SK-N-SH (cell line): Measurements from ENCODE around the gene BNC2. TPM values are rescaled to one million over a fixed set of nuclear protein-coding genes. Genes with fewer than 3 reads are reported as not detected.

Source experiments
- CTCF ChIA-PET: fragments of 300-600, 350-600 bp; formaldehyde crosslinking; extraction: SDS; loops from one replicate; lab custom pipeline; 2021; lab: Yijun Ruan, JAX
- POLR2A ChIA-PET: fragments of 350-600 bp; sonication (Branson Sonifier 250); formaldehyde crosslinking; extraction: SDS; loops from one replicate; lab custom pipeline; 2020; ENCODE audit warnings: antibody characterized with exemption, inconsistent platforms; lab: Yijun Ruan, JAX
- DNase-seq: peaks from one replicate; pipeline ENCODE4 v3.0.0; 2012
- H2AFZ ChIP-seq: fragments of 200-600 bp; sonication (generic); 2 replicates; pipeline ENCODE4 v1.8.1; 2016; ENCODE audit warnings: antibody characterized with exemption, mild to moderate bottlenecking, low read depth
- H3F3A ChIP-seq: fragments of 200-600 bp; sonication (generic); replicated peaks from 2 replicates; pipeline ENCODE3; 2016; ENCODE audit warnings: antibody characterized with exemption, mild to moderate bottlenecking; ENCODE audit not compliant: insufficient read depth
- H3K27ac ChIP-seq, 2 experiments: fragments of 200-500 bp in 1 of 2; fragments of 200-600 bp in 1 of 2; sonication (Bioruptor generic) in 1 of 2; sonication (generic), shearing (Covaris generic) in 1 of 2; 2 replicates each; pipeline versions ENCODE4 v1.5.1 to v1.6.1; 2014 to 2016; ENCODE audit warnings: low read depth in 2 of 2, inconsistent platforms in 1 of 2, low read length in 1 of 2, mild to moderate bottlenecking in 1 of 2, mixed read lengths in 1 of 2
- H3K27me3 ChIP-seq: fragments of 200-600 bp; sonication (generic), shearing (Covaris generic); 2 replicates; pipeline ENCODE4 v1.6.1; 2016; ENCODE audit warnings: mixed run types; ENCODE audit not compliant: insufficient read depth
- H3K36me3 ChIP-seq, 2 experiments: fragments of 200-500 bp in 1 of 2; fragments of 200-600 bp in 1 of 2; sonication (Bioruptor generic) in 1 of 2; sonication (generic) in 1 of 2; replicated peaks in 1 of 2; 2 replicates each; pipeline versions ENCODE3 to v1.5.1; 2014 to 2016; ENCODE audit warnings: low read length in 1 of 2, mild to moderate bottlenecking in 1 of 2; ENCODE audit not compliant: insufficient read depth in 2 of 2, control insufficient read depth in 1 of 2
- H3K4me1 ChIP-seq, 2 experiments: fragments of 200-500 bp in 1 of 2; fragments of 200-600 bp in 1 of 2; sonication (Bioruptor generic) in 1 of 2; sonication (generic), shearing (Covaris generic) in 1 of 2; 2 replicates each; pipeline versions ENCODE4 v1.5.1 to v1.6.1; 2014 to 2016; ENCODE audit warnings: low read depth in 1 of 2, low read length in 1 of 2, mixed run types in 1 of 2; ENCODE audit not compliant: insufficient read depth in 2 of 2, control insufficient read depth in 1 of 2
- H3K4me2 ChIP-seq: fragments of 200-600 bp; sonication (generic), shearing (Covaris generic); 2 replicates; pipeline ENCODE4 v1.6.1; 2017; ENCODE audit warnings: mixed run types
- H3K4me3 ChIP-seq, 2 experiments: fragments of 200-500 bp in 1 of 2; fragments of 200-600 bp in 1 of 2; sonication (Bioruptor generic) in 1 of 2; sonication (generic), shearing (Covaris generic) in 1 of 2; 2 replicates each; pipeline versions ENCODE4 v1.5.1 to v1.8.1; 2014 to 2016; ENCODE audit warnings: low read depth in 2 of 2, inconsistent platforms in 1 of 2, low read length in 1 of 2, mild to moderate bottlenecking in 1 of 2, mixed read lengths in 1 of 2, moderate library complexity in 1 of 2
- H3K79me2 ChIP-seq: fragments of 200-600 bp; sonication (generic); 2 replicates; pipeline ENCODE4 v1.8.1; 2017; ENCODE audit warnings: mild to moderate bottlenecking; ENCODE audit not compliant: insufficient read depth
- H3K9ac ChIP-seq: fragments of 200-600 bp; sonication (generic); 2 replicates; pipeline ENCODE4 v1.6.1; 2017; ENCODE audit warnings: mixed run types
- H3K9me2 ChIP-seq: fragments of 200-600 bp; sonication (generic); 2 replicates; pipeline ENCODE4 v1.6.1; 2017; ENCODE audit warnings: mixed run types
- H3K9me3 ChIP-seq: fragments of 200-600 bp; sonication (generic); 2 replicates; pipeline ENCODE4 v1.6.1; 2017; ENCODE audit warnings: mixed run types, mild to moderate bottlenecking, moderate library complexity
- H4K20me1 ChIP-seq: fragments of 200-600 bp; sonication (generic); 2 replicates; pipeline ENCODE4 v1.6.1; 2017; ENCODE audit warnings: mild to moderate bottlenecking, mixed run types; ENCODE audit not compliant: insufficient read depth
- ELF1 ChIP-seq: IDR thresholded peaks from 2 replicates; pipeline ENCODE4 v1.4.0; 2012
- FOSL2 ChIP-seq: IDR thresholded peaks from 2 replicates; pipeline ENCODE4 v1.4.0; 2012; ENCODE audit warnings: low read depth, mild to moderate bottlenecking, moderate library complexity, borderline replicate concordance
- FOXJ3 ChIP-seq: sonication (generic); formaldehyde crosslinking; IDR thresholded peaks from 2 replicates; pipeline ENCODE4 v1.5.1; 2020; ENCODE audit warnings: mild to moderate bottlenecking, missing genetic modification reagents
- GABPA ChIP-seq: IDR thresholded peaks from 2 replicates; pipeline ENCODE4 v1.4.0; 2012; ENCODE audit warnings: low read depth, mild to moderate bottlenecking
- IRF3 ChIP-seq: fragments of 150-350 bp; IDR thresholded peaks from 2 replicates; pipeline ENCODE4 v1.6.1; 2016; ENCODE audit warnings: mild to moderate bottlenecking, low read depth, low read length
- JUND ChIP-seq: IDR thresholded peaks from 2 replicates; pipeline ENCODE4 v1.4.0; 2012
- MAX ChIP-seq: IDR thresholded peaks from 2 replicates; pipeline ENCODE4 v1.4.0; 2012; ENCODE audit warnings: low read depth
- MXI1 ChIP-seq: IDR thresholded peaks from 2 replicates; pipeline ENCODE4 v1.6.1; 2012; ENCODE audit warnings: mild to moderate bottlenecking, low read depth, low read length, improper control_type of control experiment
- NFIC ChIP-seq: IDR thresholded peaks from 2 replicates; pipeline ENCODE4 v1.4.0; 2012; ENCODE audit warnings: borderline replicate concordance
- NRF1 ChIP-seq: IDR thresholded peaks from 2 replicates; pipeline ENCODE4 v1.6.1; 2012; ENCODE audit warnings: low read depth, mild to moderate bottlenecking, low read length
- PBX3 ChIP-seq: IDR thresholded peaks from 2 replicates; pipeline ENCODE4; 2012
- POLR2AphosphoS5 ChIP-seq: IDR thresholded peaks from 2 replicates; pipeline ENCODE4 v1.6.1; 2012; ENCODE audit warnings: low read depth, low read length
- RAD21 ChIP-seq: IDR thresholded peaks from 2 replicates; pipeline ENCODE4 v1.6.1; 2012; ENCODE audit warnings: mild to moderate bottlenecking, low read length
- REST ChIP-seq: IDR thresholded peaks from 2 replicates; pipeline ENCODE4 v1.6.1; 2012; ENCODE audit warnings: mild to moderate bottlenecking, low read depth, low read length, moderate library complexity
- RFX5 ChIP-seq: IDR thresholded peaks from 2 replicates; pipeline ENCODE4 v1.6.1; 2012; ENCODE audit warnings: mild to moderate bottlenecking, improper control_type of control experiment, low read length
- RXRA ChIP-seq: IDR thresholded peaks from 2 replicates; pipeline ENCODE4 v1.4.0; 2012; ENCODE audit warnings: low read depth, mild to moderate bottlenecking, borderline replicate concordance
- SIN3A ChIP-seq: IDR thresholded peaks from 2 replicates; pipeline ENCODE4 v1.6.1; 2012; ENCODE audit warnings: low read depth, mild to moderate bottlenecking, low read length, moderate library complexity, borderline replicate concordance
- SMC3 ChIP-seq: IDR thresholded peaks from 2 replicates; pipeline ENCODE4 v1.6.1; 2012; ENCODE audit warnings: low read depth, low read length, improper control_type of control experiment
- TCF12 ChIP-seq: IDR thresholded peaks from 2 replicates; pipeline ENCODE4 v1.4.0; 2012
- TEAD4 ChIP-seq: IDR thresholded peaks from 2 replicates; pipeline ENCODE4 v1.4.0; 2012; ENCODE audit warnings: mild to moderate bottlenecking, borderline replicate concordance; ENCODE audit not compliant: insufficient read depth
- USF2 ChIP-seq: fragments of 150-350 bp; IDR thresholded peaks from 2 replicates; pipeline ENCODE4 v1.6.1; 2017; ENCODE audit warnings: antibody characterized with exemption, low read length, low read depth, borderline replicate concordance
- WGBS: methylation state at CpG from one replicate; pipeline ENCODE4 v1.1.6; 2017; ENCODE audit warnings: low lambda C conversion rate; 5-methylcytosine and 5-hydroxymethylcytosine counted together
- polyA plus RNA-seq, 3 experiments: library from polyadenylated mRNA; depleted of rRNA; stranded (reverse); fragments of >200 nt; gene quantifications; 2 replicates each; pipeline ENCODE4 v1.2.3, GENCODE V29; 2012

BNC2 gene
- polyA plus RNA-seq, 1 of the 3 experiments (the other 2 are of a cell fraction): 8.8 TPM

- Histone ChIP-seq H3K79me2 (peaks cover 36% of the 10 kb centered on the region), H3K4me2 (peak overlapping the region; percentile 98), H4K20me1 (no peaks in the 10 kb centered on the region)
- TF ChIP-seq TEAD4 (no peak), MAX (peak; percentile 54; the same call in 1 of the 2 replicates), ELF1 (no peak), SMC3 (no peak), JUND (peak; percentile 19; the same call in 1 of the 2 replicates), RXRA (no peak), TCF12 (peak; percentile 60; the same call in 1 of the 2 replicates), PBX3 (peak; percentile 38), FOSL2 (peak; percentile 39; the same call in 1 of the 2 replicates), MXI1 (peak; percentile 34; the same call in 1 of the 2 replicates), REST (0 out of 2 replicates have a peak, but pooled peaks have one; percentile 38), RFX5 (no peak), SIN3A (no peak), GABPA (0 out of 2 replicates have a peak, but pooled peaks have one; percentile 12), RAD21 (no peak), POLR2AphosphoS5 (peak; percentile 58), IRF3 (no peak), FOXJ3 (CRISPR knock-in tag) (no peak), NRF1 (no peak), NFIC (peak; percentile 76), USF2 (no peak)
- TF ChIP-seq, all 33 proteins: peak for 10
- H3K36me3 ChIP-seq: no peaks in the 10 kb centered on the region
- H3F3A ChIP-seq: peaks cover 33% of the 10 kb centered on the region
- WGBS: under 1% methylated on average over 43 of the region's 63 CpGs
- no peaks in the 10 kb centered on the region for H3K9me3 ChIP-seq
- H3K9ac ChIP-seq: peak overlapping the region; percentile 87
- POLR2A ChIA-PET: no interaction called here
- H3K27me3 ChIP-seq: no peaks in the 10 kb centered on the region
- peak overlapping the region; percentile 75 to 85 for H3K4me3 ChIP-seq
- peak overlapping the region; percentile 89 for H2AFZ ChIP-seq
- CTCF ChIA-PET: interaction anchor here (1.1 kb wide), 1 partner anchor 45 kb away, joined by 5 read pairs; no protein-coding TSS in a partner anchor
- peak; percentile 69 for DNase-seq
- peak overlapping the region; percentile 47 to 80 for H3K27ac ChIP-seq
- peaks cover 2 to 4% of the 10 kb centered on the region in 2 experiments; a peak in 3 of 4 replicates for H3K4me1 ChIP-seq
- no peaks in the 10 kb centered on the region for H3K9me2 ChIP-seq
Measured at GRCh38 chr9:16871336-16872151, 1.1 kb upstream of the BNC2 start.
